ENCODE measurements around the gene ST3GAL5. TPM values are rescaled to one million over a fixed set of nuclear protein-coding genes. Genes with fewer than 3 reads are reported as not detected.

The ST3GAL5 gene
- total RNA-seq, 1 donor from 2014 or later, result 12.9 TPM

- Mint-ChIP-seq H3K4me3 (no peak overlapping the region), H3K9me3 (no peaks in the 10 kb centered on the region), H3K4me1 (ENCODE audit: unreplicated experiment) (peaks cover 4% of the 10 kb centered on the region), H3K27ac (no peak overlapping the region), H3K36me3 (no peaks in the 10 kb centered on the region), H3K27me3 (peaks cover 8% of the 10 kb centered on the region)
- TF ChIP-seq CTCF (conservative IDR thresholded peaks at IDR 0.05), result no peak
- no peak for DNase-seq (ENCODE audit: extremely low spot score, unreplicated experiment)
Observed at GRCh38 chr2:85819811-85820510, 68.8 kb downstream of the ST3GAL5 start.

- H3K36me3 Mint-ChIP-seq, result no peaks in the 10 kb centered on the region
- H3K4me3 Mint-ChIP-seq, result no peak overlapping the region
- H3K4me1 Mint-ChIP-seq (ENCODE audit: unreplicated experiment), result peaks cover 10% of the 10 kb centered on the region
- peak; percentile 43 for DNase-seq (ENCODE audit: extremely low spot score, unreplicated experiment)
- no peaks in the 10 kb centered on the region for H3K9me3 Mint-ChIP-seq
- H3K27ac Mint-ChIP-seq, result no peak overlapping the region
- peaks cover 8% of the 10 kb centered on the region for H3K27me3 Mint-ChIP-seq
- TF ChIP-seq CTCF (conservative IDR thresholded peaks at IDR 0.05), result no peak
Observed at GRCh38 chr2:85814802-85815550, 73.8 kb downstream of the ST3GAL5 start.

DNA sequence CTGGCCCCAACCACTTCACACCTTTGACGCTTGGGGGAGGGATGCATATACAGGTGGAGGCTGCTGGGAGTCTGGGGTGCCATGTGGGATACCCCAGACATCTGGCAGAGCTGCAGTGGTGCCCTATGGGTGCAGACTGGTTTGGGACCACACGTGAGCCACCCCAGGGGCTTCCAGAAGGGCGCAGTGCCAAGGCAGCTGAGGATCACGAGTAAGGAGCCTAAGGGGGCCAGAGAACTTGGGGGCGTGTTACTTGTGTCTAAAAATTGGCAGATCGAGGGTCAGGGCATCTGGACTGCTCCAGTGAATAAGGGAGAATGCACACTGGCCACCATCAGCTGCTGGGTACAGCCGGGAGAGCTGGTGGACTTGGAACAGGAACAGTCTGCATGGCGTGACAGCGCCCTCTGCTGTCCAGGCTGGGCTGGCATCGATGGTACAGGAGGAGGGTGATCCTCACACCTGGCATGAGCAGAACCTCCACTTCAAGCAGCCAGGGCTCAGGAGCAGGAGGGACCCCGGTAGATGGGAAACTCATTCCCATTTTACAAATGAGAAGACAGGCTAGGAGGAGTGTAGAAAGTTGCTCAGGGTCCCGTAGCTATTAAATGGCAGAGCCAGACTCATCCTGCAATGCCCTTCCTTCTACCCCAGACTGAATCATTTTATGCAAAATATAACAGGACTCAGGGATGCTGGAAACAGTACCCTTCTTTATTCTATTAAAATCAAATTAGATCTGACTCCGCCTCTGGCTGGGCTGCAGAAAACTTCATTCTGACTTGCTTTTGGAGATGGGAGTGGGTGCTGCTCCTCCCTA, 74.6 kb downstream of the ST3GAL5 start:
- peaks cover 4% of the 10 kb centered on the region for H3K27me3 Mint-ChIP-seq
- H3K9me3 Mint-ChIP-seq, result no peaks in the 10 kb centered on the region
- peak; percentile 94 for DNase-seq (ENCODE audit: extremely low spot score, unreplicated experiment)
- H3K27ac Mint-ChIP-seq, result peak overlapping the region; percentile 51
- peak; percentile 98 for TF ChIP-seq CTCF (conservative IDR thresholded peaks at IDR 0.05)
- no peaks in the 10 kb centered on the region for H3K36me3 Mint-ChIP-seq
- no peak overlapping the region for H3K4me3 Mint-ChIP-seq
- peaks cover 13% of the 10 kb centered on the region for H3K4me1 Mint-ChIP-seq (ENCODE audit: unreplicated experiment)

DNA sequence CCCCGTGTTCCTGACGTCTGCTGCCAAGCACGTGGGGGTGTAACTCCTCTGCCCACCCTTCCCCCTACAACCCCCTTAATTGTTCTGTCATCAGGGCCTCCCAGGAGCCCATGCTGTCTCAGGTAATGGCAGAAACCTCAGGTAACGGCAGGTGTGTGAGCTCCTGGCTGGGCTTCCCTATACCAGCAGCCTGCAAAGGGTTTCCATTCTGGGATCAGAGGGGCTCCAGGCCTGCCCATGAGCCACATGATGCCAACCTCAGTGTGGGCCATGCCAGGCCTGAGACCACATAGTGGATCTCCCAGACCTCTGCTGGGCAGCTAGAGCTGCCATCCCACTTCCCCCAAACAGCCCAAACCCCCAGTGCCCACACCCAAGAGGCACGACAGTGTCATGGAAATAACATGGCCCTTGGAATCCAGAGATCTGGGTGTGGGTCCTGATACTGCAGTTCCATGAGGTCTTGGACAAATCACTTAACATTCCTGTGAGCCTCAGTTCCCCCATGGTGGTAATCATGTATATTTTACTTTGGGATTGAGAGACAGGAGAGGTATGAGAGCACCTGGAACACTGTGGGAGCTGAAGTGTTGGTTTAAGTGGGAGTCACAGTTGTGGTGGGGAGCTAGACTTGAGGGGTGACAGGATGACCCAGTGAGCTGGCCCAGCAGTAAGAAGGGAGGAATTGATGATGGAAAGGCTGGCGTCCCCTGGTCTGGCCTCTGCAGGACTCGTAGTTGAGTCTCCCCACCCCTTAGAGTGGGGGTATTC, 75.4 kb downstream of the ST3GAL5 start:
- Mint-ChIP-seq H3K27ac (no peak overlapping the region), H3K27me3 (peaks cover 4% of the 10 kb centered on the region), H3K9me3 (no peaks in the 10 kb centered on the region), H3K4me3 (no peak overlapping the region), H3K4me1 (ENCODE audit: unreplicated experiment) (peaks cover 16% of the 10 kb centered on the region), H3K36me3 (no peaks in the 10 kb centered on the region)
- TF ChIP-seq CTCF (conservative IDR thresholded peaks at IDR 0.05), result no peak
- peak; percentile 52 for DNase-seq (ENCODE audit: extremely low spot score, unreplicated experiment)

DNA sequence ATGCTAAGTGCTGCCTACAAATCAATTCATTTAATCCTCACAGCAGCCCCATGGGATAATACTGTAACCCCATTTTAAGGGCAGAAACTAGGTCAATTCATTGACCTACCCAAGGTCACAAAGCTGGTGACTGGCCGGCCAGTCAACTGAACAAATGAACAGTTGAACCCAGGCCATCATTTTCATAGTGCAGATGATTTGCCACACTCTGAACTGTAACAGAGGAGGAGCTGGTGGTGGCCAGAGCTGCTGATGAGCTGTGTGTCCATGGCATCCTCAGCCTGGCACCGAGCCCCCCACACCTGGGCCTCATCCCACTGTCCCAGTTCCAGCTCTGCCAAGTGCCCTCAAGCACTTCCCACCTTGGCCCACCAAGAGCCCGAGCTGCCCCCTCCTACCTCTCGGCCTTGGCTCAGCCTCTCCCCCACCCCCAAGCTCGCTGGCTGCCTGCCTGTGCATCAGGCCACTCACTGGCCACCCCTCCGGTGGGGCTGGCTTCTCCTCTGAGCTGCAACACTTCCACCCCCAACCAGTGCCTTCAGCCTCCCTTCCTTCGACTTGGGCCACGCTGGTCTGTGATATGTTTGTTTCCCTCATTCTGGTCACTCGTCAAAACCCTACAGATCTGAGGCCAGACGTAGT, 76.6 kb downstream of the ST3GAL5 start:
- Mint-ChIP-seq H3K4me1 (ENCODE audit: unreplicated experiment) (peaks cover 14% of the 10 kb centered on the region), H3K36me3 (no peaks in the 10 kb centered on the region), H3K27ac (no peak overlapping the region), H3K9me3 (no peaks in the 10 kb centered on the region), H3K27me3 (peaks cover 4% of the 10 kb centered on the region), H3K4me3 (no peak overlapping the region)
- peak; percentile 61 for DNase-seq (ENCODE audit: extremely low spot score, unreplicated experiment)
- no peak for TF ChIP-seq CTCF (conservative IDR thresholded peaks at IDR 0.05)

Measured in type B pancreatic cell (in vitro differentiated cells).